Caco-2 (cell line): ENCODE measurements around the gene CDC73. TPM values are rescaled to one million over a fixed set of nuclear protein-coding genes. Genes with fewer than 3 reads are reported as not detected.

Experiments
- BruUV-seq: library from RNA; stranded (reverse); fragments of 400-500 nt; replicated peaks from 2 replicates; lab custom pipeline; 2021; lab: Mats Ljungman, UMichigan
- CTCF ChIA-PET: fragments of 300-600 bp; sonication (Branson Sonifier 250); formaldehyde crosslinking; loops from one replicate; lab custom pipeline; 2022; ENCODE audit warnings: antibody characterized with exemption; lab: Charles Lee
- POLR2A ChIA-PET: fragments of 300-600 bp; sonication (Branson Sonifier 250); formaldehyde crosslinking; loops from one replicate; lab custom pipeline; 2022; ENCODE audit warnings: antibody characterized with exemption; lab: Charles Lee
- DNase-seq, 2 experiments: peaks; one replicate each; pipeline versions ENCODE4 v3.0.0 to v3.0.0-alpha.2; 2020 to 2022
- H3K27me3 ChIP-seq: replicated peaks from 2 replicates; pipeline ENCODE4 v1.6.0; 2011; ENCODE audit warnings: low read length; ENCODE audit not compliant: control insufficient read depth, insufficient read depth
- H3K36me3 ChIP-seq: 2 replicates; pipeline ENCODE4 v1.5.1; 2011; ENCODE audit warnings: low read length; ENCODE audit not compliant: control insufficient read depth, insufficient read depth
- H3K4me1 ChIP-seq: fragments of 250-450 bp; sonication (Bioruptor Pico); 2 replicates; pipeline ENCODE4 v1.5.1; 2020; ENCODE audit warnings: mild to moderate bottlenecking
- H3K4me3 ChIP-seq: 2 replicates; pipeline ENCODE4 v1.5.1; 2011; ENCODE audit warnings: low read depth, mild to moderate bottlenecking, control low read depth, low read length
- H3K9me3 ChIP-seq: fragments of 250-450 bp; sonication (Bioruptor Pico); 2 replicates; pipeline ENCODE4 v1.5.1; 2020; ENCODE audit warnings: mild to moderate bottlenecking, moderate library complexity
- H3K27ac Mint-ChIP-seq: one replicate; pipeline ENCODE4 v1.8.0; 2022; ENCODE audit warnings: mixed read lengths; ENCODE audit not compliant: unreplicated experiment
- H3K27me3 Mint-ChIP-seq: one replicate; pipeline ENCODE4 v1.8.0; 2022; ENCODE audit warnings: mixed read lengths; ENCODE audit not compliant: insufficient read depth, unreplicated experiment
- H3K36me3 Mint-ChIP-seq: one replicate; pipeline ENCODE4 v1.8.0; 2022; ENCODE audit warnings: mild to moderate bottlenecking, mixed read lengths; ENCODE audit not compliant: insufficient read depth, unreplicated experiment
- H3K4me1 Mint-ChIP-seq: one replicate; pipeline ENCODE4 v1.8.0; 2022; ENCODE audit warnings: low read depth, mixed read lengths; ENCODE audit not compliant: unreplicated experiment
- H3K4me3 Mint-ChIP-seq: one replicate; pipeline ENCODE4 v1.8.0; 2022; ENCODE audit warnings: mild to moderate bottlenecking, moderate library complexity, mixed read lengths; ENCODE audit not compliant: unreplicated experiment
- H3K9me3 Mint-ChIP-seq: one replicate; pipeline ENCODE4 v1.8.0; 2022; ENCODE audit warnings: mixed read lengths; ENCODE audit not compliant: unreplicated experiment
- intact Hi-C: fragments of 100-400 bp; cut with micrococcal nuclease; formaldehyde crosslinking; loops from one replicate; pipeline ENCODE4 v1.10.0; 2022; ENCODE audit not compliant: unreplicated experiment
- microRNA-seq: library from miRNA; unstranded; fragments of <30 nt; microRNA quantifications from one replicate; pipeline ENCODE4 v1.2.0, GENCODE V29; 2022
- total RNA-seq: library from RNA; stranded (reverse); gene quantifications from 2 replicates; pipeline ENCODE4 v1.2.3, GENCODE V29; 2022
- TF ChIP-seq, protein P1 (sequence below), 2 experiments: fragments of 200-600 bp in 1 of 2; IDR thresholded peaks; 1 replicate in 1 of 2; 2 replicates in 1 of 2; pipeline versions ENCODE4 v1.5.1 to v1.8.0; 2011 to 2022; ENCODE audit warnings: antibody characterized with exemption in 1 of 2, control low read depth in 1 of 2, inconsistent platforms in 1 of 2, low read depth in 1 of 2, low read length in 1 of 2, mild to moderate bottlenecking in 1 of 2, moderate library complexity in 1 of 2; ENCODE audit not compliant: insufficient read depth in 1 of 2, severe bottlenecking in 1 of 2, unreplicated experiment in 1 of 2

The CDC73 gene
- total RNA-seq, 1 experiment from 2014 or later, result 48.9 TPM

DNA sequence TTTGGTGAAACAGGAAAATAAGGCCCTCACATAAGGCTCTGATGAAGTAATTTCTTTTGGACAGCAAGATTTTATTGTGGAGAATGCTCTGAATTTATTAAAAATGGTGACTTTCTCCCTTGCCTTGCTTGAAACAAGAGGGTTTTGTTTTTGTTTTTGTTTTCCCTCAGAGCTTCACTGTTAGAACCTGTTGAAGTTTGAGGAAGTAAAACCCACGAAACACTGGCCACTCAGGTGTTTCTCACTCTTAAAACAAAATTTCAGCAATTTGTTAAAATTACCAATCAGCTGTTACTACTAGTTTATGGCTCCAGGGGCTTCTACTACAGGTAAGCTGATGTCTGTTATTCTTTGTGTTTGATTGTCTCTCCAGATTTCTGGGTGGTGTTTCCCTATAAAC is 177.2 kb downstream of the CDC73 start:
- BruUV-seq, result no TSS peak
- Mint-ChIP-seq H3K9me3 (peaks cover 9% of the 10 kb centered on the region), H3K27ac (no peak overlapping the region), H3K36me3 (no peaks in the 10 kb centered on the region), H3K4me3 (no peak overlapping the region), H3K4me1 (no peaks in the 10 kb centered on the region), H3K27me3 (no peaks in the 10 kb centered on the region)
- POLR2A ChIA-PET, result no interaction called here
- Histone ChIP-seq H3K27me3 (no peaks in the 10 kb centered on the region), H3K4me3 (no peak overlapping the region), H3K4me1 (no peaks in the 10 kb centered on the region), H3K9me3 (peaks cover 7% of the 10 kb centered on the region; the same call in 1 of the 2 replicates), H3K36me3 (no peaks in the 10 kb centered on the region)
- TF ChIP-seq, protein P1, sequence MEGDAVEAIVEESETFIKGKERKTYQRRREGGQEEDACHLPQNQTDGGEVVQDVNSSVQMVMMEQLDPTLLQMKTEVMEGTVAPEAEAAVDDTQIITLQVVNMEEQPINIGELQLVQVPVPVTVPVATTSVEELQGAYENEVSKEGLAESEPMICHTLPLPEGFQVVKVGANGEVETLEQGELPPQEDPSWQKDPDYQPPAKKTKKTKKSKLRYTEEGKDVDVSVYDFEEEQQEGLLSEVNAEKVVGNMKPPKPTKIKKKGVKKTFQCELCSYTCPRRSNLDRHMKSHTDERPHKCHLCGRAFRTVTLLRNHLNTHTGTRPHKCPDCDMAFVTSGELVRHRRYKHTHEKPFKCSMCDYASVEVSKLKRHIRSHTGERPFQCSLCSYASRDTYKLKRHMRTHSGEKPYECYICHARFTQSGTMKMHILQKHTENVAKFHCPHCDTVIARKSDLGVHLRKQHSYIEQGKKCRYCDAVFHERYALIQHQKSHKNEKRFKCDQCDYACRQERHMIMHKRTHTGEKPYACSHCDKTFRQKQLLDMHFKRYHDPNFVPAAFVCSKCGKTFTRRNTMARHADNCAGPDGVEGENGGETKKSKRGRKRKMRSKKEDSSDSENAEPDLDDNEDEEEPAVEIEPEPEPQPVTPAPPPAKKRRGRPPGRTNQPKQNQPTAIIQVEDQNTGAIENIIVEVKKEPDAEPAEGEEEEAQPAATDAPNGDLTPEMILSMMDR (IDR thresholded peaks at IDR 0.05; ENCODE audit: insufficient read depth in 1 of 2, low read depth in 1 of 2, low read length in 1 of 2, severe bottlenecking in 1 of 2, unreplicated experiment in 1 of 2), result no peak
- DNase-seq, result no peak
- CTCF ChIA-PET, result no interaction called here
- intact Hi-C loops, result no loop called here

DNA sequence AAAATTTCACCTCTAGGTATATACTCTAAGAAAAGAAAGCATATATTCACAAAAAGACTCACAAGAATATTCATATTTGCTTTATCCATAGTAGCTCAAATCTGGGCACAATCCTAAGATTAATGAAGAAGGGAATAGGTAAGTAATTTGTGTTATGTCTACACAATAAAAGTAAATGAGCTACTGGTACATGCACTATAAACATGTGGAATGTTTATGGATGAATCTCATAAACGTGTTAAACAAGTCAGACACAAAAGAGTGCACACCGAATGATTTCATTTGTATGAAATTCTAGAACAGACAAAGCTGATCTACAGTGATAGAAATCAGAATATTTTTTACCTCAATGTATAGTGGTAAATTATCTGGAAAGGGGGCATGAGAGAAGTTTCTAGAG is 179.9 kb downstream of the CDC73 start:
- intact Hi-C loops, result no loop called here
- no peaks in the 10 kb centered on the region for H3K36me3 Mint-ChIP-seq
- H3K9me3 Mint-ChIP-seq, result no peaks in the 10 kb centered on the region
- H3K27ac Mint-ChIP-seq, result no peak overlapping the region
- BruUV-seq, result no TSS peak
- no peaks in the 10 kb centered on the region for H3K27me3 Mint-ChIP-seq
- H3K4me3 Mint-ChIP-seq, result no peak overlapping the region
- H3K9me3 ChIP-seq, result peaks cover 7% of the 10 kb centered on the region; the same call in 1 of the 2 replicates
- H3K27me3 ChIP-seq, result no peaks in the 10 kb centered on the region
- TF ChIP-seq, protein P1 (IDR thresholded peaks at IDR 0.05; ENCODE audit: insufficient read depth in 1 of 2, low read depth in 1 of 2, low read length in 1 of 2, severe bottlenecking in 1 of 2, unreplicated experiment in 1 of 2), result no peak
- H3K36me3 ChIP-seq, result no peaks in the 10 kb centered on the region
- no peak for DNase-seq
- H3K4me3 ChIP-seq, result no peak overlapping the region
- H3K4me1 Mint-ChIP-seq, result no peaks in the 10 kb centered on the region
- ChIA-PET POLR2A (no interaction called here), CTCF (no interaction called here)
- H3K4me1 ChIP-seq, result no peaks in the 10 kb centered on the region

DNA sequence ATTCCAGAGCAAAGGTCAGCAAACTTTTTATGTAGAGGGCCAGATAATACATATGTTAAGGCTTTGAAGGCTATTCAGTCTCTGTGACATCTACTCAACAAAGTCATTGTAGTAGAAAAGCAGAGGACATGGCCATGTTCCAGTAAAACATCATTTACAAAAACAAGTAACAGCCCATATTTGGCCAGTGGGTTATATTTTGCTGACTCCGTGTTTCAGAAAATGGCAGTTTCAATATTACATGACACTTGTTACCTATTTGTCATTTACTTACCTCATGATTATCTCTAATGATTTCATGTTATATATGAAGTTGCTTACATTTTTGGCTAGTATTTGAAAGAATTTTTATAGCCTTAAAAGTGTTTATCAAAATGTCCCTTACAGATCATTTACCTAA is 182.0 kb downstream of the CDC73 start:
- Histone ChIP-seq H3K27me3 (no peaks in the 10 kb centered on the region), H3K36me3 (no peaks in the 10 kb centered on the region), H3K4me3 (no peak overlapping the region), H3K9me3 (peaks cover 3% of the 10 kb centered on the region; the same call in 1 of the 2 replicates), H3K4me1 (no peaks in the 10 kb centered on the region)
- Mint-ChIP-seq H3K27ac (no peak overlapping the region), H3K36me3 (no peaks in the 10 kb centered on the region), H3K4me3 (no peak overlapping the region), H3K4me1 (peaks cover 11% of the 10 kb centered on the region), H3K9me3 (no peaks in the 10 kb centered on the region), H3K27me3 (no peaks in the 10 kb centered on the region)
- TF ChIP-seq, protein P1 (IDR thresholded peaks at IDR 0.05; ENCODE audit: insufficient read depth in 1 of 2, low read depth in 1 of 2, low read length in 1 of 2, severe bottlenecking in 1 of 2, unreplicated experiment in 1 of 2), result no peak
- no peak for DNase-seq
- ChIA-PET POLR2A (no interaction called here), CTCF (no interaction called here)
- no TSS peak for BruUV-seq
- intact Hi-C loops, result no loop called here

Small RNA genes within 50 kb of the gene (microRNA-seq; reads per million reads assigned to microRNA genes)
- not detected for gene MIR1278

Other genes with a start within 250 kb of the CDC73 start
- 49.6 and 49.9 TPM in 2 replicates for gene UCHL5, start 62.7 kb upstream of the CDC73 start, total RNA-seq
- gene RO60, start 62.4 kb upstream of the CDC73 start, total RNA-seq, result 49.2 and 50.0 TPM in 2 replicates
- gene GLRX2, start 16.6 kb upstream of the CDC73 start, total RNA-seq, result 20.7 and 21.5 TPM in 2 replicates
- not detected in 2 replicates for gene B3GALT2, start 64.6 kb downstream of the CDC73 start, total RNA-seq